LNCaP clone FGC (cell line): ENCODE data around the gene KIAA1217.

Experiments
- DNase-seq: peaks from one replicate; pipeline ENCODE4 v3.0.0-alpha.2; 2011; ENCODE audit warnings: low read depth
- H3K4me3 ChIP-seq: 2 replicates; pipeline ENCODE4 v1.5.1; 2011; ENCODE audit warnings: mild to moderate bottlenecking, low read depth, low read length, control low read depth
- CTCF ChIP-seq: IDR thresholded peaks from 2 replicates; pipeline ENCODE4 v1.5.1; 2012; ENCODE audit warnings: mild to moderate bottlenecking; ENCODE audit not compliant: control insufficient read depth, insufficient read depth; ENCODE audit errors: extremely low read depth

KIAA1217 gene

DNA sequence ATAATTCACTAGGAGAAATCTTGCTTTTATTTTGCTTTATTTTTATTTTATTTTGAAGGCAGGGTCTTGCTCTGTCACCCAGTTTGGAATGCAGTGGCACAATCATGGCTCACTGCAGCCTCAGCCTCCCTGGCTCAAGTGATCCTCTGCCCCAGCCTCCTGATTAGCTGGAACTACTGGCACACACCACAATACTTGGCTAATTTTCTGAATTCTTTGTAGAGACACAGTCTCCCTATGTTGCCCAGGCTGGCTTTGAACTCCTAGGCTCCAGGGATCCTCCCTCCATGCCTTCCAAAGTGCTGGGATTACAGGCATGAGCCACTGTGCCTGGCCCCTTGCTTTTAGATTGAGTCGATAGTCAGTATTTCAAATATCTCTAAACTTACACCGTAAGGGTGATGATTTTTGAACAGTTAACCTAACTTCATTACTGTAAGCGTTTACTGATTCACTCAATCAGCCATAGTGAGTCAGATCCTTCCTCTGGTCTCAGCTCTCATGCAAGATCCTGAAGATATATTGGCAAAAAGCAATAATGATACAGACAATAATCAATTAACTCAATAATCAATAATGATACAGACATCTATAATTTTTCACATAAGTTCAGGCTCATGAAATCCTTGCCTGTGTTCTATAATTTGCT, 239.5 kb downstream of the KIAA1217 start:
- TF ChIP-seq CTCF = no peak
- H3K4me3 ChIP-seq = no peak overlapping the region

DNA sequence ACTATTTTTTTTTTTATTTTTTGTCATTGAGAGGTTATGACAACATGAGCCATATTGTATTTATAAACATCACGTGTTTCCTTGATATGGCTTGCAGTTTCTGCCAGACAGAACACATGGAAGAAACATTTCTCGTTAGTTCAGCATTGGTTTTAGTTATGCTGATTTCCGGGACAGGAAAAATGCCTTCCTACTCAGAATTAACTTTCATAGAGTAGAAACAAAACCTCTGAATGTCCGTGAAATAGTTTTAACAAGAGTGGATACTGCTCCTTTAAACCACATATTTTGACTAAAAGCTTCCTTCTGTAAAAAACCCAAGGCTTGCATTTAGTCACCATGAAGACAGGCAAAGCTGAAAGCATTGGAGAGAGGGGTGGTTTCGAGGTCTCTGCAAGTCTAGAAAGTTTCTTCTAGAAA, 240.4 kb downstream of the KIAA1217 start:
- no peak for TF ChIP-seq CTCF
- 0 out of 2 replicates have a peak overlapping the region, but pooled peaks have one; percentile 1 for H3K4me3 ChIP-seq
- DNase-seq = no peak

More for the DNA sequence above, 239.5 kb downstream of the KIAA1217 start:
- no peak for DNase-seq

DNA sequence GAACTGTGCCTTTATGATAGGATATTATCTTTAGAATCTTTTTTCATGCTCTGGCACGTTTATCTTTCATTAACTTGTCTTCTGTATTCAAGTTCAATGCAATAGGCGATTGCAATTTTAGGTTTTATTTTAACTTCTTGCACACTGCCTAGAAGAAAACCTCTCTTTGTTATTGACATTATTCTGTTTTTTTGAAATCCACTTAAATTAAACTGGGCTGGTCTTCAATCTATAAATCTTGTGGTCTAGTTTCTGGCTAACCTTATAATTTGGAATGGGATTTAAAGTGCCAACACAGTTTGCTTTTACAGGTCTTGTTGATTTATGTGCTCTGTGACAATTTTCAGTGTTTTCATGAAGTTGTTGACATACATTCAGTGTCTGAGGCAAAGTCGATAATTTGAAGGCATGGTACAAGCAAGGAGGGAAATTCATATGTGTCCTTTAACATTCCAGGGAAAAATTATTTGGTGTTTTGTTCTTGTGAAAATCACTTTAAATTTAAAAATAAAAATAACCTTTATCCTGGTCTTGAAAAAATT, 240.9 kb downstream of the KIAA1217 start:
- no peak for TF ChIP-seq CTCF
- H3K4me3 ChIP-seq = 0 out of 2 replicates have a peak overlapping the region, but pooled peaks have one; percentile 1
- DNase-seq = no peak

- TF ChIP-seq CTCF = no peak
- H3K4me3 ChIP-seq = no peak overlapping the region
- no peak for DNase-seq
These were observed 242.4 kb downstream of the KIAA1217 start for GRCh38 chr10:24451325-24451820.

DNA sequence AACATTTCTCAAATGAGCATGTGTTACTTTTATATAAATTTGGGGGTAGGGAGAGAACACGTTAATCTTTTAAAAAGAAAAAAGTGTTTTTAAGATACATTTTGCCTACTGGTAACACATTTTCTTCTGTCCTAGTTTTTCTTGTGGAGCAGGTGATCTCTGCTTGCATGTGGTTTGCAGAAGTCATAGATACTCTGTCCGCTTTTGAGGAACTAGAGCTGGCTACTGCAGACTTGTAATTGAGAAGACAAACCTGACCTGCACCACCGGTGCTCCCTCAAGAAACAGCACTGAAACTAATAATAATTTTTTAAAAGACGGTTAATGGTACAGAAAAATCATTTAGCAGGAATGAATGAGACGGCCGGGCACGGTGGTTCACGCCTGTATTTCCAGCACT, 243.1 kb downstream of the KIAA1217 start:
- TF ChIP-seq CTCF = no peak
- no peak overlapping the region for H3K4me3 ChIP-seq
- DNase-seq = no peak

- no peak for DNase-seq
- TF ChIP-seq CTCF = no peak
- H3K4me3 ChIP-seq = no peak overlapping the region
These were observed 244.5 kb downstream of the KIAA1217 start for GRCh38 chr10:24453404-24453830.
